D341Med (cell line): ENCODE measurements around the gene PCNX2.
A peak's percentile ranks its signal among the peaks of the same experiment; 100 is the strongest.

ENCODE experiments used
- DNase-seq: peaks from one replicate; pipeline ENCODE4 v3.0.0; 2012; ENCODE audit warnings: low spot score

The PCNX2 gene

GRCh38 chr1:233057836-233058235, 237.7 kb downstream of the PCNX2 start:
- DNase-seq = no peak

- DNase-seq = no peak
Observed at GRCh38 chr1:233055879-233056641, 239.5 kb downstream of the PCNX2 start.

- no peak for DNase-seq
Observed at GRCh38 chr1:233045588-233045987, 249.9 kb downstream of the PCNX2 start.

DNA sequence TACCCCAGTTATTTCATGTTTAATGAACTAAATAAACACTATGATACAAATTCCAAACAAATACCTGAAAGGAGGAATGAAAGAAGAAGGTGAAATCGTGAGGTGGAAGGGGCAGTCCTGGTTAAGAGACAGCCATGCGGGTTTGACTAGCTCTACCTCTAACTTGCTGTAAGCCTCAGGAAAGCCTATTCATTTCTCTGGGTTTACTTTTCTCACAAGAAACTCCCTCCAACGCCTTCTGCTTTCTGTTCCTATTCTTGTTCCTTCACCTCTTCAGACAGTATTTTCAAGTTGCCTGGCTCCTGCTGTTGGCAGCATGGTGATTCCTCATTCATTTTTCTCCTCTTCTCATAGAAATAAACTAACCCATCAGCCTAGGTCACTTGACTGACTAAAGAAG, 252.7 kb downstream of the PCNX2 start:
- DNase-seq = no peak

GRCh38 chr1:233040494-233040893, 255.0 kb downstream of the PCNX2 start:
- no peak for DNase-seq

DNA sequence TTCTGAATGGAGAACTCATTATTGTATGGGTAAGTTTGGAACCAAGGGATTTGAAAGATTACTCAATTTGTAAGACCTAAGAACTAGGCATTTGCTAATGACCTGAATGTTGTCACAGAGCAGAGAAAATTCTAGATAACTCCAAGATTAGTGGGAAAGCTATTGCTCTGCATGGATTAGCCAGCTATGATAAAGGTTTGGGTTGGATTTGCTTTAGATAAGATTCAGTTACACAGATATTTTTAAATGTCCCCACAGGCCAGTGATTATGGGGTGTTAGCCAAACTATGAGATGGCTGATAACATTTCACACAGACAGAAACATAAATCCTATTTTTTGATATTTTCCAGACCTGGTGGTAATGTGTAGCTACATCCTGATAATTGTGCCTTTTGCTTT, 256.9 kb downstream of the PCNX2 start:
- DNase-seq = no peak

GRCh38 chr1:233037843-233038242, 257.7 kb downstream of the PCNX2 start:
- DNase-seq = no peak

DNA sequence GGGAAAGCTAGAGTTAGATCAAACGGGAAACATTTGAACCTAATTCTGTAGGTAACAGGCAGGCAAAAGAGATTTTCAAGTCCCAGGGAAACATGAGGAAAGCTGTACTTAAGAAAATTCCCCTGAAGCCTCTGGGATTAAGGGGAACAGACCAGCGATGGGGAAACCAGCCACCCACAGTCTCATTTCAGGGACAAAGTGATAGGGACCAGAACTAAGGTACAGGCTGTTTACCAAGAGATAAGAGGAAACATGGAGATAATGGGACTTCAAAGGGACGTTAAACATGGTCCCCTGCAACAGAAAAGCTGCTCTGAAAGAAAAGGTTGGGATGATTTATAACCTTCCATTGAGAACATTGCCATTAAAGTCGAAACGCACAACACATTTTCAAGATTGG, 260.7 kb downstream of the PCNX2 start:
- no peak for DNase-seq

DNA sequence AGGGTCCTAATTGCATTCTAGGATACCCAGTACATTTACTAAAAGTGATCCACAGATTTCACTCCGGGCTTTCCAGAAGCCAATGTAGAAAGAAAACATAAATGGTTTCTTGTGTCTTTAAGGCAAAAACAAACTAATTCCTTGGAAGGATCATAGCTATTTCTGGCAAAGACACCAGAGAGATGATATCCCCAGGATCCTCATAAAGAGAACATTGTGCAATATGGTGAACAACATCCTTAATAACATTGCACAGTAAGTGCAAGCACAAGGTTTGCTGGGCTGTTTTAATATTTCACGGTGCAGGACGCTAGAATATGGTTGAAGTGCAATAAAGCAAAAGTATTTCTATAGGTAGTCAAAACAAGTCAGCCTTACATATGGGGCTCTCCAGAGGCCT, 262.2 kb downstream of the PCNX2 start:
- DNase-seq = no peak

GRCh38 chr1:233032916-233033315, 262.6 kb downstream of the PCNX2 start:
- DNase-seq = no peak

- DNase-seq = no peak
Observed at GRCh38 chr1:233031521-233031920, 264.0 kb downstream of the PCNX2 start.

DNA sequence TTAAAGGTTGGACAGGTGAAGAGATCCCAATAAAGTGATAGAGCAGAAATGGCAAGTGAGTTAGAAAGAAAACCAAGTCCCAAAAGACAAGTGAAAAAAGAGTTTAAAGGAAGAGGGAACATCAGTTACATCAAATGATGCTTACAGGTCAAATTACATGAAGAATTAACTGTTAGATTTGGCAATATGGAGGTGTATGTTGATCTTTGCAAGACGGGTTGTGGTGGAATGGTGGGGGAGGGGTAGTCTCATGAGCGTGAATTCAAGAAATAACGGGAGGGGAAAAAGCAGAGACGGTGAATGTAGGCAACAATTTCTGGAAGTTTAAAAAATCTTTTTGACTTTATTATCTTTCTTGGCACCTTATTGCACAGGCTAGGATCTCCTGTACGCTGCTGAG, 268.5 kb downstream of the PCNX2 start:
- no peak for DNase-seq

DNA sequence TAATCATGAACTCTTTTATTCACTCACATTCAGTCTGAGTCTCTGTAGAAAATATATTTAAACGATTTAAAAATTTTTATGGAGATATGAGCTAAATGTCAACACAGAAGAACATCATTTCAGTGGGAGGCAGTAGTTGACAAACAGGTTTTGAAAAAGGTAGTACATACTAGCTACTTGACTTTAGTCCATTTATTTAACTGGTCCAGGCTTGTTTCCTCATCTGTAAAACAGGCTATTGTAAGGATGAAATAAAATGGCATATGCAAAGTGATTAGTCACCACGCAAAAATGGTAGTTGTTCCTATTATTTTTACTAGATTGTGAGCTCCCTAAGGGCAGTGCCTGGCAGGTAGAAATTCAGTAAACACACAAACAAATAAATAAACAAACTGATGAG, 270.0 kb downstream of the PCNX2 start:
- DNase-seq = no peak

DNA sequence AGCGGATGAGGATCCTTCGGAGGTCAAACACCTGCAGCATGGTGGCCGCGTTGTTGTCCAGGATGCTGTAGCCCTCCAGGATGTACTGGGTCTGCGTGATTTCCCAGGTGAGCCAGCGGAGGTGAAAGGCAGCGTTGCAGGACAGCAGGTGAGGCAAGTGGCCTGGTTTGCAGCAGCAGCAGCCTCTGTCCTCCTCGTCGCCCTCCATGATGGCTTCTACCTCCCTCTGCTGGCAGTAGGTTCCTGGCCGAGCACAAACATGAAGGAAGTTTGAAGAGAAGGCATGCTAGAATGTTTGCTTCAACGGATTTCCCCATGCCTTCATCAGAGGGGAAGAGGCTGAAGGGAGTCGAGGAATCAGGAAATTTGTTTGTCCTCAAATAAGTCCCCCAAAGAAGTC, 270.4 kb downstream of the PCNX2 start:
- peak; percentile 90 for DNase-seq

GRCh38 chr1:233024199-233024598, 271.3 kb downstream of the PCNX2 start:
- no peak for DNase-seq

DNA sequence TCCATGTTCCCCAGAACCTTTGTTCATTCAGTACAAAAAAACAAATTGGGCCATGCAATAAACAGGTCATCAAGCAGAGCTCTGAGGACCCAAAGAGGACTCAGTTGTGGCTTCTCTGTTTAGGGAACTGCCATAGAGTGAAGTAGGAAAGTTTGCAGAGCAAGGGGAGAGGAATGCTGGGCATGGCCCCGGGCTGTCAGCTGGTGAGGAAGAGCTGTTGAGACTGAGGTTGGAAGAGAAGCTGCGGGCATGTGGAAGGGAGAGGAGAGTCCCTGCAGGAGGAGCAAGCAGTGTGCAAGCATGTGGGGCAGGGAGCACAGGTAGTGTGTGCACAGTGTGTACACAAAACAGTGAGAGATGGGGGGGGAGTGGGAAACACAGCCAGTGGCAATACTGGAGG, 273.3 kb downstream of the PCNX2 start:
- DNase-seq = no peak

DNA sequence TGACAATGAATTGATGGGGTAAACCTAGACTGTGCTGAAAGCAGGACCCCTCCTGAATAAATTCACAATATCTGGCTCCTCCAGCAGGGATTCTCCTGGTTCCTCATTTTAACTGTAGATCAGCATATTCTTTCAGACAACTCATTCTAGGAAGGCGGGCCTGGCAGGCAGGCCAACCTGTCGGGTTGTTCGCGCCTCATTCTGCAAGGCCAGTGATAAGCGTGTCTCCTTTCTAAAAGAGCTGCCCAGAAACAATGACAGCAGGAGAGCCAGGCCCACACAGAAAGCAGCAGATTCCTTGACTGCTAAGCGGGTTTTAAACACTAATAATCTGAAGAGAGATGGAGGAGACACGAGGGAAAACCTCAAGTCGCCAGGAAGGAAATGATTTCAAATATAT, 275.1 kb downstream of the PCNX2 start:
- DNase-seq = no peak

DNA sequence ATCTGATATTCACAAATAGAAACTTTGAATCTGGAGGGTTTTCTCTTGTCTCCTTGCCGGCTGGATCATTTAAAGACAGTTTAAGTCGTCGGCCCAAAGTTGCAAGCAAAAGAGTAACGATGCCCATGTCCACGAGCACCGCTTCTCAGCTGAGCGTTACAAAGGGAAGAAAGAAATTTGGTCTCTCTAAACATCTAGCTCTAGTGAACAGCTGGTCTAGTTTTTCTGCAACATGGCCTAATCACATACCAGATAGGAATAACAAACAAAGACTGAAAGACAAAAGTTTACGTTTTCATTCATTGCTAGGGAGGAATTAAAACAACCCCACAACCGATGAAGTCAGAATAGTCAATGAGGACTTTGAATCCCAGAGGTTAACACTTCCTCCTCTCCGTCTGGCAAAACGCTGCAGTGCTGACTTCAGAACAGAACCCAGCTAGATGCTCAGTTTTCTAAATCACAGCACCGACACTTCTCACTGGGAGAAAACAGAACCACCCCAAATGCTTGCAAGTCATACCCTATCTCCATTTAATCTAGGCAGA, 275.7 kb downstream of the PCNX2 start:
- no peak for DNase-seq

DNA sequence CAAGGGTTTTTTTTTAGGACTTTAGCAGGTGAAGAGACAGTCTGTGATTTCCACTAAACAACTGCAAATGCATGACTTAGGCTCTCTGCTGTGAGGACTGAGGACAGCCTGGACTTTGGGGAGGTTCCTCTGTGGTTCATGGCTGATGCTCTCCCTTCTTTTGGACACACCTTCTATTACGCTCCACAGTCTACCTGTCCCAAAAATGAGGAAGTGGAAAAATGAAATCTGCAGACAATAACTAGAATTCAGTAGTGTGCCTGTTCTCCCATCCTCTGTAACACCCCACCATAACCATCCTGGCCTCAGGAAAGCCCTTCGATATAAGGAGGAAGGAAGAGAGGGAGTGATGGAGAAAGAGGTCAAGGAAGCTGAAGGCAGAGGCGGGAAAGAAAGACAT, 276.4 kb downstream of the PCNX2 start:
- DNase-seq = no peak

DNA sequence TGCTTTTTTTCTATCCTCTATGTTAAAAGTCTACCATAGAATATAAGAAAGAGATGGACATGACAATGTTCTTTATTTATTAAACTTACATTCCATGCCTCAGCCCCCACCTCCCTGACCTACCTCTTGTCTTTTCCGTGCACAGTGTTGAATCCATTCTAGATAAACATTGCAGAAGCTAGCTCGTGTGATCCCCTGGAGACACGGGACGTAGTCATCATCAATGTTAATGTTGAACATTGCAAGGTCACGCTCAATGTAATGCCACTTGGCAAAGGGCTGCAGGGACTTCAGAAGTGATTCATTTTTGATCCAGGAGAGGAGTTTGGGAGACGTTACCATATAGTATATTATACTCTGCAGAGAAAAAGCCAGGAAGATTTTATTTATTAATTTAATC, 278.7 kb downstream of the PCNX2 start:
- no peak for DNase-seq

DNA sequence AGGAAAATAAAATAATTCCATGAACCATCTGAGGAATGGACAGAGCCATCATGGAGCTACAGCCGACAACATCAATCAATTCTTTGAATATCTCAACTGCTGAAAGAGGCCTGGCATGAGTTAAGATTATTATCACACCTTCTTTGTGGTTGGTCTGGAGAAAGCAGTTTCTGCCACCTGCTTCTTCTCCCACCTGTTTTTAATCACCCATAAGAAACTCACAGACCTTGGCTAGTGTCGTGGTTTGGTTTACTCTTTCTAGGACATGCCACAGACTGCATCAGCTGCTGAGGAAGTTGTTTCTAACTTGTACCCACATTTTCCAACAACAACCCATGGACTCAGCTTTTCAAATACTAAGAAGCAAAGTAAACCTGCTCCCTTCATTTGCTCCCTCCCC, 279.6 kb downstream of the PCNX2 start:
- no peak for DNase-seq

DNA sequence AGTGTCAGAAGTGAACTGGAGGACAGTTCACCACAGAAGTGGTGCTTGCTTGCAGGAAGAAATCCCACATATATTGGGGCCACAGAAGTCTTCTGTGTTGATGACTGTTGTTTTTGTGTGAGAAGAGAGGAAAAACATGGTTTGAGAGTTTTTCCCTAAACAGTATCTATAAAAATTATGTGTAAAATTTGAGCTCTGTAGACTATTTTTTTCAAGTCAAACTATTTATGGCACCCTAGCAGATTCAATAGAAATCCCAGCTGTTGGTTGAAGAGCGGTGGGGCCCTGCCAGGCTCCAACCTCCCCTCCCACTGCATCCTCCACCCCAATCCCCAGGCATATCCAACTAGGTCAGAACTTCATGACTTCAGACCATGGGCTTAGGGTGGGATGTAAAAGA, 283.5 kb downstream of the PCNX2 start:
- no peak for DNase-seq

GRCh38 chr1:233010146-233010545, 285.4 kb downstream of the PCNX2 start:
- DNase-seq = no peak

GRCh38 chr1:233006541-233006973, 289.0 kb downstream of the PCNX2 start:
- DNase-seq = no peak
